ENCODE data around the gene USP5. TPM values are rescaled to one million over a fixed set of nuclear protein-coding genes. Genes with fewer than 3 reads are reported as not detected.

Gene USP5
- total RNA-seq, 1 experiment from 2014 or later: 158 TPM

DNA sequence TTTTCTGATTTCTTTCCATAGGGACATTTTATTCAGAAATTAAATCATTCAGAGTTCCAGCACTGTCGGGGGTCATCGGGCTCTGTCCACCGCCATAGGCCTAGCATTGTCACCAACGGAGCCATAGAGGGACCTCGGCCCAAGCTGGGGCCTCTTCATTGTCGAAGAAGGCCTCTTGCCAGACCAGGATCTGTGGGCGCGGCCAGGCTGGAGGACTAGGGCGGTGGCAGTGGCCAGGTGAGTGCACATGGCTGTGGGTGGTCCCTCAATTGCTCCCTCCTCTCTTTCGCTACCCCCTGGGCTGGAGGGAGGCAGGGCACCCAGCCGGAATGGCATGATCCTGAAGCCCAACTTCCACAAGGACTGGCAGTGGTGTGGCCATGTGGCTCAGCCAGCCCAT lies 31.7 kb downstream of the USP5 start:
- Mint-ChIP-seq H3K36me3 (peaks cover 7% of the 10 kb centered on the region; the same call in 1 of the 2 replicates), H3K27me3 (ENCODE audit: low read depth) (no peaks in the 10 kb centered on the region), H3K4me1 (peaks cover 35% of the 10 kb centered on the region), H3K4me3 (no peak overlapping the region), H3K27ac (no peak overlapping the region), H3K9me3 (no peaks in the 10 kb centered on the region)
- TF ChIP-seq, protein P1, sequence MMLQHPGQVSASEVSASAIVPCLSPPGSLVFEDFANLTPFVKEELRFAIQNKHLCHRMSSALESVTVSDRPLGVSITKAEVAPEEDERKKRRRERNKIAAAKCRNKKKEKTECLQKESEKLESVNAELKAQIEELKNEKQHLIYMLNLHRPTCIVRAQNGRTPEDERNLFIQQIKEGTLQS (CRISPR knock-in tag; conservative IDR thresholded peaks at IDR 0.05): no peak
- no peak for TF ChIP-seq FOXJ3 (CRISPR knock-in tag; IDR thresholded peaks at IDR 0.05; ENCODE audit: borderline replicate concordance)
- TF ChIP-seq, protein P2, sequence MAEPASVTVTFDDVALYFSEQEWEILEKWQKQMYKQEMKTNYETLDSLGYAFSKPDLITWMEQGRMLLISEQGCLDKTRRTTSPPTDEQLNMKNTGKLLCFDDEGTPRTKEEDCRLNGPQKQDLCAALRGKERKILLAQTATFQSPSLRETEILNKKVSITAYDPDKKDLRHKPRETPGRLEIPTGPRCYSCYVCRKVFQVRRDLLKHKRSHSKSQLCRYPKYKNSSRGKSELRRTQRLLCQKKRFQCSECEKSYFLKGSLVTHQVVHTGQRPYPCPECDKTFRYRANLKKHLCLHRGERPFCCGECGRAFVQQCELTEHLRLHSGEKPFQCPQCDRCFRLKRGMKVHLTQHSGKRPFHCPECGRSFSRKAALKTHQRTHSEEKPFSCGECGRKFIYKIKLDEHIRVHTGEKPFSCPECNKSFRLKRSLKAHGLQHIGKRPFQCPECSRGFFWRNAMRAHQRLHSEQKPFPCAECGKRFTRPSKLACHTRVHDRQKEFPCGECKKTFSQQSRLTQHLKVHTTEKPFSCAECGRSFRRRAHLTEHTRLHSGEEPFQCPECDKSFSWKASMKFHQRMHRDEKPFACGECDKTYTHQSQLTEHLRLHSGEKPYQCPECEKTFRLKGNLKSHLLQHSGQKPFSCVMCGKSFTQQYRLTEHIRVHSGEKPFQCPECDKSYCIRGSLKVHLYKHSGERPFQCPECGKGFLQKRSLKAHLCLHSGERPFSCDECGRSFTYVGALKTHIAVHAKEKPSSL (CRISPR knock-in tag; conservative IDR thresholded peaks at IDR 0.05): no peak
- TF ChIP-seq, protein P3, sequence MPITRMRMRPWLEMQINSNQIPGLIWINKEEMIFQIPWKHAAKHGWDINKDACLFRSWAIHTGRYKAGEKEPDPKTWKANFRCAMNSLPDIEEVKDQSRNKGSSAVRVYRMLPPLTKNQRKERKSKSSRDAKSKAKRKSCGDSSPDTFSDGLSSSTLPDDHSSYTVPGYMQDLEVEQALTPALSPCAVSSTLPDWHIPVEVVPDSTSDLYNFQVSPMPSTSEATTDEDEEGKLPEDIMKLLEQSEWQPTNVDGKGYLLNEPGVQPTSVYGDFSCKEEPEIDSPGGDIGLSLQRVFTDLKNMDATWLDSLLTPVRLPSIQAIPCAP (CRISPR knock-in tag; IDR thresholded peaks at IDR 0.05): no peak
- no peak for TF ChIP-seq EMX1 (CRISPR knock-in tag; IDR thresholded peaks at IDR 0.05)
- no peak for TF ChIP-seq MXD4 (CRISPR knock-in tag; IDR thresholded peaks at IDR 0.05; ENCODE audit: borderline replicate concordance)
- TF ChIP-seq SMAD4 (CRISPR knock-in tag; IDR thresholded peaks at IDR 0.05): no peak
- TF ChIP-seq TCF7 (CRISPR knock-in tag; IDR thresholded peaks at IDR 0.05; ENCODE audit: low read depth): no peak
- no peak for TF ChIP-seq ZBTB21 (CRISPR knock-in tag; IDR thresholded peaks at IDR 0.05; ENCODE audit: borderline replicate concordance)
- no peak for TF ChIP-seq NFYB (CRISPR knock-in tag; conservative IDR thresholded peaks at IDR 0.05; ENCODE audit: low read depth)
- no peak for TF ChIP-seq FOXP1 (CRISPR knock-in tag; IDR thresholded peaks at IDR 0.05; ENCODE audit: borderline replicate concordance)
- TF ChIP-seq ETV6 (CRISPR knock-in tag; IDR thresholded peaks at IDR 0.05): no peak
- TF ChIP-seq, protein P4, sequence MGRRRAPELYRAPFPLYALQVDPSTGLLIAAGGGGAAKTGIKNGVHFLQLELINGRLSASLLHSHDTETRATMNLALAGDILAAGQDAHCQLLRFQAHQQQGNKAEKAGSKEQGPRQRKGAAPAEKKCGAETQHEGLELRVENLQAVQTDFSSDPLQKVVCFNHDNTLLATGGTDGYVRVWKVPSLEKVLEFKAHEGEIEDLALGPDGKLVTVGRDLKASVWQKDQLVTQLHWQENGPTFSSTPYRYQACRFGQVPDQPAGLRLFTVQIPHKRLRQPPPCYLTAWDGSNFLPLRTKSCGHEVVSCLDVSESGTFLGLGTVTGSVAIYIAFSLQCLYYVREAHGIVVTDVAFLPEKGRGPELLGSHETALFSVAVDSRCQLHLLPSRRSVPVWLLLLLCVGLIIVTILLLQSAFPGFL (CRISPR knock-in tag; IDR thresholded peaks at IDR 0.05; ENCODE audit: borderline replicate concordance): no peak
- TF ChIP-seq FOXK1 (CRISPR knock-in tag; IDR thresholded peaks at IDR 0.05): no peak
- no peak for TF ChIP-seq RORB (CRISPR knock-in tag; IDR thresholded peaks at IDR 0.05)
- no peak for TF ChIP-seq ZNF671 (CRISPR knock-in tag; IDR thresholded peaks at IDR 0.05)
- TF ChIP-seq CBFB (CRISPR knock-in tag; IDR thresholded peaks at IDR 0.05; ENCODE audit: low read depth): no peak
- no peak for TF ChIP-seq JUN (CRISPR knock-in tag; IDR thresholded peaks at IDR 0.05)
- TF ChIP-seq HMGA2 (CRISPR knock-in tag; IDR thresholded peaks at IDR 0.05): no peak
- TF ChIP-seq, protein P5, sequence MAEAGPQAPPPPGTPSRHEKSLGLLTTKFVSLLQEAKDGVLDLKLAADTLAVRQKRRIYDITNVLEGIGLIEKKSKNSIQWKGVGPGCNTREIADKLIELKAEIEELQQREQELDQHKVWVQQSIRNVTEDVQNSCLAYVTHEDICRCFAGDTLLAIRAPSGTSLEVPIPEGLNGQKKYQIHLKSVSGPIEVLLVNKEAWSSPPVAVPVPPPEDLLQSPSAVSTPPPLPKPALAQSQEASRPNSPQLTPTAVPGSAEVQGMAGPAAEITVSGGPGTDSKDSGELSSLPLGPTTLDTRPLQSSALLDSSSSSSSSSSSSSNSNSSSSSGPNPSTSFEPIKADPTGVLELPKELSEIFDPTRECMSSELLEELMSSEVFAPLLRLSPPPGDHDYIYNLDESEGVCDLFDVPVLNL (CRISPR knock-in tag; IDR thresholded peaks at IDR 0.05; ENCODE audit: borderline replicate concordance, low read depth): no peak
- ChIA-PET POLR2A (interaction anchor here (1.2 kb wide), 1 partner anchor 9 kb away, joined by 3 read pairs; no protein-coding TSS in a partner anchor), CTCF (interaction anchor here (1.7 to 3.7 kb wide), 2 partner anchors 11 to 14 kb away, joined by 8 to 17 read pairs; partner anchors contain the start of gene SPSB2)
- no peak for DNase-seq (ENCODE audit: low spot score)
- ATAC-seq: no peak

DNA sequence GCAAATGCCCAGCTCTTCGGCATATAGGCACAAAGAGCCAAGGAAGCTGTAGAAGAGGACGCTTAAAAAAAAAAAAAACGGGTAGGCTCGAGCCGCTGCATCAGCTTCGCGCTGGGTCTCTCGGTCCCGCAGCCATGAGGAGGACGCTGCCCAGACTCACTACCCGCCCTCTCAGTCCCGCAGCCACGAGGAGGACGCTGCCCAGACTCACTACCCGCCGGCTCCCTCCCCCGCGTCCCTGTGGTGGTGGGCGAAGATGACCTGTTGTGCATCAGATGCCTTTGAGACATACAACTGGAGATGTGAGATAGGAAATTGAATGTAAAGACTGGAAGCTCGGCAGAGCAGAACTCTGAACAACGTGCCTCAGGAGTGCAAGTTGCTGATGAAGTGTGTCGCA lies 32.6 kb downstream of the USP5 start:
- Mint-ChIP-seq H3K27me3 (ENCODE audit: low read depth) (no peaks in the 10 kb centered on the region), H3K9me3 (no peaks in the 10 kb centered on the region), H3K4me3 (no peak overlapping the region), H3K36me3 (peaks cover 7% of the 10 kb centered on the region; the same call in 1 of the 2 replicates), H3K4me1 (peaks cover 39% of the 10 kb centered on the region), H3K27ac (peak overlapping the region; percentile 25)
- DNase-seq (ENCODE audit: low spot score) (no peak), ATAC-seq (peak; percentile 33; the same call in 1 of the 2 replicates)
- ChIA-PET POLR2A (interaction anchor here (1.2 kb wide), 1 partner anchor 10 kb away, joined by 3 read pairs; no protein-coding TSS in a partner anchor), CTCF (interaction anchor here (1.7 to 2.0 kb wide), 2 partner anchors 12 to 15 kb away, joined by 8 to 11 read pairs; no protein-coding TSS in a partner anchor)
- TF ChIP-seq, protein P6, sequence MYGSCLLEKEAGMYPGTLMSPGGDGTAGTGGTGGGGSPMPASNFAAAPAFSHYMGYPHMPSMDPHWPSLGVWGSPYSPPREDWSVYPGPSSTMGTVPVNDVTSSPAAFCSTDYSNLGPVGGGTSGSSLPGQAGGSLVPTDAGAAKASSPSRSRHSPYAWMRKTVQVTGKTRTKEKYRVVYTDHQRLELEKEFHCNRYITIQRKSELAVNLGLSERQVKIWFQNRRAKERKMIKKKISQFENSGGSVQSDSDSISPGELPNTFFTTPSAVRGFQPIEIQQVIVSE (CRISPR knock-in tag; IDR thresholded peaks at IDR 0.05; ENCODE audit: borderline replicate concordance): no peak
- TF ChIP-seq, protein P7, sequence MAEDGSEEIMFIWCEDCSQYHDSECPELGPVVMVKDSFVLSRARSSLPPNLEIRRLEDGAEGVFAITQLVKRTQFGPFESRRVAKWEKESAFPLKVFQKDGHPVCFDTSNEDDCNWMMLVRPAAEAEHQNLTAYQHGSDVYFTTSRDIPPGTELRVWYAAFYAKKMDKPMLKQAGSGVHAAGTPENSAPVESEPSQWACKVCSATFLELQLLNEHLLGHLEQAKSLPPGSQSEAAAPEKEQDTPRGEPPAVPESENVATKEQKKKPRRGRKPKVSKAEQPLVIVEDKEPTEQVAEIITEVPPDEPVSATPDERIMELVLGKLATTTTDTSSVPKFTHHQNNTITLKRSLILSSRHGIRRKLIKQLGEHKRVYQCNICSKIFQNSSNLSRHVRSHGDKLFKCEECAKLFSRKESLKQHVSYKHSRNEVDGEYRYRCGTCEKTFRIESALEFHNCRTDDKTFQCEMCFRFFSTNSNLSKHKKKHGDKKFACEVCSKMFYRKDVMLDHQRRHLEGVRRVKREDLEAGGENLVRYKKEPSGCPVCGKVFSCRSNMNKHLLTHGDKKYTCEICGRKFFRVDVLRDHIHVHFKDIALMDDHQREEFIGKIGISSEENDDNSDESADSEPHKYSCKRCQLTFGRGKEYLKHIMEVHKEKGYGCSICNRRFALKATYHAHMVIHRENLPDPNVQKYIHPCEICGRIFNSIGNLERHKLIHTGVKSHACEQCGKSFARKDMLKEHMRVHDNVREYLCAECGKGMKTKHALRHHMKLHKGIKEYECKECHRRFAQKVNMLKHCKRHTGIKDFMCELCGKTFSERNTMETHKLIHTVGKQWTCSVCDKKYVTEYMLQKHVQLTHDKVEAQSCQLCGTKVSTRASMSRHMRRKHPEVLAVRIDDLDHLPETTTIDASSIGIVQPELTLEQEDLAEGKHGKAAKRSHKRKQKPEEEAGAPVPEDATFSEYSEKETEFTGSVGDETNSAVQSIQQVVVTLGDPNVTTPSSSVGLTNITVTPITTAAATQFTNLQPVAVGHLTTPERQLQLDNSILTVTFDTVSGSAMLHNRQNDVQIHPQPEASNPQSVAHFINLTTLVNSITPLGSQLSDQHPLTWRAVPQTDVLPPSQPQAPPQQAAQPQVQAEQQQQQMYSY (CRISPR knock-in tag; IDR thresholded peaks at IDR 0.05): no peak
- TF ChIP-seq, protein P8, sequence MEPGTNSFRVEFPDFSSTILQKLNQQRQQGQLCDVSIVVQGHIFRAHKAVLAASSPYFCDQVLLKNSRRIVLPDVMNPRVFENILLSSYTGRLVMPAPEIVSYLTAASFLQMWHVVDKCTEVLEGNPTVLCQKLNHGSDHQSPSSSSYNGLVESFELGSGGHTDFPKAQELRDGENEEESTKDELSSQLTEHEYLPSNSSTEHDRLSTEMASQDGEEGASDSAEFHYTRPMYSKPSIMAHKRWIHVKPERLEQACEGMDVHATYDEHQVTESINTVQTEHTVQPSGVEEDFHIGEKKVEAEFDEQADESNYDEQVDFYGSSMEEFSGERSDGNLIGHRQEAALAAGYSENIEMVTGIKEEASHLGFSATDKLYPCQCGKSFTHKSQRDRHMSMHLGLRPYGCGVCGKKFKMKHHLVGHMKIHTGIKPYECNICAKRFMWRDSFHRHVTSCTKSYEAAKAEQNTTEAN (CRISPR knock-in tag; IDR thresholded peaks at IDR 0.05): no peak
- TF ChIP-seq, protein P3 (CRISPR knock-in tag; IDR thresholded peaks at IDR 0.05): no peak
- no peak for TF ChIP-seq ZNF671 (CRISPR knock-in tag; IDR thresholded peaks at IDR 0.05)

Measured in WTC11 (cell line).